Fibroblast of mammary gland (primary cell): ENCODE data around the gene ERBB2.

Experiments
- DNase-seq: peaks from one replicate; pipeline ENCODE4 v3.0.0-alpha.2; 2010; ENCODE audit warnings: low read depth
- H3K4me3 ChIP-seq: 2 replicates; pipeline ENCODE4 v1.5.1; 2011; ENCODE audit warnings: low read depth, mild to moderate bottlenecking, low read length, moderate library complexity; ENCODE audit not compliant: control insufficient read depth
- CTCF ChIP-seq: conservative IDR thresholded peaks from 2 replicates; pipeline ENCODE4 v1.5.1; 2011; ENCODE audit warnings: low read depth, low read length, inconsistent platforms; ENCODE audit not compliant: control insufficient read depth, insufficient read depth

ERBB2 gene

GRCh38 chr17:39678340-39679116, 21.3 kb upstream of the ERBB2 start:
- H3K4me3 ChIP-seq, result no peak overlapping the region
- no peak for TF ChIP-seq CTCF
- DNase-seq, result no peak

- H3K4me3 ChIP-seq, result no peak overlapping the region
- no peak for DNase-seq
- no peak for TF ChIP-seq CTCF
These were observed 20.2 kb upstream of the ERBB2 start for GRCh38 chr17:39679521-39680192.

- no peak for DNase-seq
- no peak for TF ChIP-seq CTCF
- H3K4me3 ChIP-seq, result no peak overlapping the region
These were observed 16.4 kb upstream of the ERBB2 start for GRCh38 chr17:39683295-39683939.

DNA sequence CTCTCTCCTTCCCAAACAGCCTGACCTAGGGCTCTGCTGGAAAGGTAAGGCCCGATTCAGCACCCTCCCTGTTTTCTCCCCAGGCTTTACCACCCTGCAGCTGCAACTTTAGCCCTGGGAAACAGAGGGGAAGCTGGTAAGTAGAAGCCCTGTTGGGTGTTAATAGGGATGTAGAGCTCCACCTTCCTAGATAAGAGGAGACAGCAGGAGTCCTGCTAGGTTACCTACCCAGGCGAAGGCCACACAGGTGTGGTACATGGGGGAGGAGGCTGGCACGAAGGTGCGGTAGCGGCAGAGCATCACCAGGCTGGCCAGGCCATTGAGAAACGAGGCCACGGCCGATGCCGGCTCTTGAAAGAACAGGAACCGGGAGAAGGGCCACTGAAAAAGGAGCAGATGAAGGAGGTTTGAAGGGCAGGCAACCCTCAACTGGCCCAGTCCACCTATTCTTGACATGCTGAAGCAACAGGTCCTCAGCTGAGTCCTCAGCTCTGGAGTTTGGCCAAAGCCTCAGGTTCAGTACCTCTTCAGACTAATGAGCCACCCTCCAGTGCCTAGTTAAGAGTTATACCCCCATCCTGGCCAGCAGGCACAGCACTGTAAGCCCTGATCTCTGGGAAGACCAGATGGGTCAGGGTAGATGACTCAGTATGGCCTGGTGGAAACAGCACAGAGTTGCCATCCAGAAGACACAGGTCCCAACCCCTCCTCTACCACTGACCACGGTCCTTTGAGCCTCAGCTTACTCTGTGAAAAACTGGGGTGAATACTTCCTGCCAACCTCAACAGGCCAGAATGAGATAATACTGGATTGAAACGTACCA, 15.3 kb upstream of the ERBB2 start:
- H3K4me3 ChIP-seq, result no peak overlapping the region
- TF ChIP-seq CTCF, result no peak

GRCh38 chr17:39687101-39687545, 12.7 kb upstream of the ERBB2 start:
- no peak for DNase-seq
- H3K4me3 ChIP-seq, result peak overlapping the region; percentile 69
- TF ChIP-seq CTCF, result no peak

More for the DNA sequence above, 15.3 kb upstream of the ERBB2 start:
- DNase-seq, result no peak
